Upper lobe of left lung (tissue), 6 donors: ENCODE results near the gene OXSR1. TPM values are rescaled to one million over a fixed set of nuclear protein-coding genes. Genes with fewer than 3 reads are reported as not detected.

Experiments
- ATAC-seq, 2 donors: fragments of 200-7000 bp; cut with Tn5 transposase; one replicate each; pipeline ENCODE4 v1.9.1; 2022; ENCODE audit warnings: mild to moderate bottlenecking in 2 of 2, moderate library complexity in 2 of 2; ENCODE audit not compliant: low FRiP score in 2 of 2
- DNase-seq, 2 donors: peaks; one replicate each; pipeline ENCODE4 v3.0.0-alpha.2; 2019 to 2020
- H3K27ac ChIP-seq, 4 donors: fragments of 200-600 bp; sonication (generic); one replicate each; pipeline ENCODE4 v1.5.1; 2016 to 2019
- H3K27me3 ChIP-seq, 4 donors: fragments of 200-600 bp; sonication (generic); one replicate each; pipeline ENCODE4 v1.5.1; 2017 to 2019
- H3K36me3 ChIP-seq, 4 donors: fragments of 200-600 bp; sonication (generic); one replicate each; pipeline ENCODE4 v1.5.1; 2016 to 2019
- H3K4me1 ChIP-seq, 4 donors: fragments of 200-600 bp; sonication (generic); one replicate each; pipeline ENCODE4 v1.5.1; 2018 to 2019
- H3K4me3 ChIP-seq, 4 donors: fragments of 200-600 bp; sonication (generic); one replicate each; pipeline ENCODE4 v1.5.1; 2017 to 2019; ENCODE audit warnings: mild to moderate bottlenecking in 2 of 4, moderate library complexity in 1 of 4
- H3K9me3 ChIP-seq, 4 donors: fragments of 200-600 bp; sonication (generic); one replicate each; pipeline ENCODE4 v1.5.1; 2018 to 2019
- EP300 ChIP-seq, 4 donors: sonication (generic); formaldehyde crosslinking; IDR thresholded peaks; one replicate each; pipeline ENCODE4 v1.5.1; 2017; ENCODE audit warnings: antibody characterized with exemption in 4 of 4, control low read depth in 2 of 4
- POLR2A ChIP-seq, 4 donors: fragments of 450-650 bp; IDR thresholded peaks; one replicate each; pipeline ENCODE4 v1.5.1; 2016 to 2017; ENCODE audit warnings: antibody characterized with exemption in 4 of 4, mild to moderate bottlenecking in 2 of 4
- POLR2AphosphoS5 ChIP-seq, 2 donors: sonication (generic); formaldehyde crosslinking; IDR thresholded peaks; one replicate each; pipeline ENCODE4 v1.5.1; 2017; ENCODE audit warnings: antibody characterized with exemption in 2 of 2
- WGBS, 2 donors: methylation state at CpG; one replicate each; pipeline ENCODE4 v1.1.5; 2017 to 2018; 5-methylcytosine and 5-hydroxymethylcytosine counted together
- total RNA-seq, 6 donors: library from RNA; depleted of rRNA in 4 of 6; stranded (reverse); fragments of >200 nt in 4 of 6; gene quantifications; one replicate each; pipeline versions ENCODE4 v1.1.0 to v1.2.1, GENCODE V29; 2016 to 2021
- TF ChIP-seq, protein P1 (sequence below), 6 experiments: fragments of 450-650 bp in 4 of 6; fragments of 200-600 bp in 2 of 6; sonication (generic) in 2 of 6; IDR thresholded peaks; one replicate each; pipeline ENCODE4 v1.5.1; 2016 to 2019; ENCODE audit warnings: antibody characterized with exemption in 6 of 6
- donor health status: DM: no; HTN: no; CAD: no; lungs with moderate emphysema.
- donor health status: DM: no; HTN: yes; CAD: no; lungs with severe emphysema.

OXSR1 gene
- total RNA-seq, 6 donors from 2014 or later, result 26.6 to 43.7 (median 31.6) TPM

GRCh38 chr3:38204599-38205471 lies 39.5 kb downstream of the OXSR1 start:
- Histone ChIP-seq H3K9me3 (no peaks in the 10 kb centered on the region), H3K27ac (no peak overlapping the region), H3K4me3 (no peak overlapping the region), H3K4me1 (no peaks in the 10 kb centered on the region), H3K27me3 (no peaks in the 10 kb centered on the region), H3K36me3 (peaks cover 0 to 19% (median 3%) of the 10 kb centered on the region in 4 donors)
- 72 to 96% methylated on average over 3 to 4 of the region's 4 CpGs for WGBS, 2 donors
- DNase-seq (no peak), ATAC-seq (no peak)
- TF ChIP-seq POLR2AphosphoS5 (IDR thresholded peaks at IDR 0.05) (no peak), POLR2A (IDR thresholded peaks at IDR 0.05) (no peak), EP300 (IDR thresholded peaks at IDR 0.05) (no peak)
- TF ChIP-seq, protein P1, sequence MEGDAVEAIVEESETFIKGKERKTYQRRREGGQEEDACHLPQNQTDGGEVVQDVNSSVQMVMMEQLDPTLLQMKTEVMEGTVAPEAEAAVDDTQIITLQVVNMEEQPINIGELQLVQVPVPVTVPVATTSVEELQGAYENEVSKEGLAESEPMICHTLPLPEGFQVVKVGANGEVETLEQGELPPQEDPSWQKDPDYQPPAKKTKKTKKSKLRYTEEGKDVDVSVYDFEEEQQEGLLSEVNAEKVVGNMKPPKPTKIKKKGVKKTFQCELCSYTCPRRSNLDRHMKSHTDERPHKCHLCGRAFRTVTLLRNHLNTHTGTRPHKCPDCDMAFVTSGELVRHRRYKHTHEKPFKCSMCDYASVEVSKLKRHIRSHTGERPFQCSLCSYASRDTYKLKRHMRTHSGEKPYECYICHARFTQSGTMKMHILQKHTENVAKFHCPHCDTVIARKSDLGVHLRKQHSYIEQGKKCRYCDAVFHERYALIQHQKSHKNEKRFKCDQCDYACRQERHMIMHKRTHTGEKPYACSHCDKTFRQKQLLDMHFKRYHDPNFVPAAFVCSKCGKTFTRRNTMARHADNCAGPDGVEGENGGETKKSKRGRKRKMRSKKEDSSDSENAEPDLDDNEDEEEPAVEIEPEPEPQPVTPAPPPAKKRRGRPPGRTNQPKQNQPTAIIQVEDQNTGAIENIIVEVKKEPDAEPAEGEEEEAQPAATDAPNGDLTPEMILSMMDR (IDR thresholded peaks at IDR 0.05), result no peak

DNA sequence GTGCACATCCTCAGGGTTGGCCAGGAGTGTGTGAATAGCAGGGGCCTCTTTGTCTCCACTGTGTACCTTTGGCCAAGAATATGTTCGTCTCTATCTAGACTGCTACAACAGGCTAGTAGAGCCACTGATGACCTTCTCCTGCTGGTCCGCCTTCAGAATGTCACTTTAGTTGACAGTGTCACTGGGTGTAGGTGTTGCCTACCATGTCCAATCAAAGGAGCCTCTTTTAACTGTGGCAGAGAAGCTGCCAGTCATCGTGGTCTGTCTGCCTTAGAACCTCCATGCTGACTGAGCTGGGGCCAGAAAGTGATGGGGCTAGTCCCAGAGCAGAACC lies 40.1 kb downstream of the OXSR1 start:
- no peak for ATAC-seq
- TF ChIP-seq POLR2AphosphoS5 (IDR thresholded peaks at IDR 0.05), result no peak
- no peak for TF ChIP-seq EP300 (IDR thresholded peaks at IDR 0.05)
- no peak for DNase-seq
- Histone ChIP-seq H3K27ac (no peak overlapping the region), H3K27me3 (no peaks in the 10 kb centered on the region), H3K4me3 (no peak overlapping the region), H3K4me1 (no peaks in the 10 kb centered on the region), H3K36me3 (peaks cover 0 to 14% (median 0%) of the 10 kb centered on the region in 4 donors), H3K9me3 (no peaks in the 10 kb centered on the region)
- WGBS, 2 donors, result 87 to 96% methylated on average over 2 to 3 of the region's 3 CpGs

DNA sequence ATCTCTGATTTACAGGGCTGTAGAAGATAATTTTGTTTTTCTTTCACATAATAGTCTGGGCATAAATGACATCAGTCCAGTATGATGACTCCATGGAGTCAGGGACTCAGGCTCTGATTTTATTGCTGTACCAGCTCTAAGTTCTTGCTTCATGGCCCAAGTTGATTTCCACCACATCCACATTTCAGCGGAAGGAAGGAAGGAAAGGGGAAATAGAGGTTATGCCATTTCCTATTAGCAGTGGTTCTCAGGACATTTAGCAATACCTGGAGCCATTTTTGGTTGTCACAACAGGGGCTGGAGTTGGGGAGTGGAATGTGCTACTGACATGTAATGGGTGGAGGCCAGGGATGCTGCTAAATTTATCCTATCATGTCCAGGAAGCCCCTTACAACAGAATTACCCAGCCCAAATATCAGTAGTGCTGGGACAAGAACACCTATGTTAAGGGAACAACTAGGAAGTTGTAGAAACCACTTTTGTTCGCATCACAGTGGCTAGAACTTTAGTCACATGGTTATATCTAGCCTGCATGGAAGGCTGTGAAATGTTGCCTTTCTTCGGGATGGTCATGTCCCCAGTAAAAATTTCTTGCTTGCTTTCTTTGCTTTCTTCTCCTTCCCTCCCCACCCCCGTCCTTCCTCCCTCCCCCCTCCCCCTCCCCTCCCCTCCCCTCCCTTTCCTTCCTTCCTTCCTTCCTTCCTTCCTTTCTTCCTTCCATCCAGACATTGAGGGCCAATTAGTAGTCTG lies 42.1 kb downstream of the OXSR1 start:
- DNase-seq, result no peak
- Histone ChIP-seq H3K27me3 (no peaks in the 10 kb centered on the region), H3K4me3 (no peak overlapping the region), H3K27ac (peak overlapping the region in 1 of 4 donors; percentile 37), H3K4me1 (no peaks in the 10 kb centered on the region), H3K9me3 (no peaks in the 10 kb centered on the region), H3K36me3 (peaks cover 0 to 8% (median 0%) of the 10 kb centered on the region in 4 donors)
- WGBS, 2 donors, result 68 to 79% methylated on average over 4 of the region's 4 CpGs
- ATAC-seq, result no peak
- TF ChIP-seq, protein P1 (IDR thresholded peaks at IDR 0.05), result no peak
- peak in 1 of 2 donors; percentile 40 for TF ChIP-seq POLR2AphosphoS5 (IDR thresholded peaks at IDR 0.05)
- TF ChIP-seq EP300 (IDR thresholded peaks at IDR 0.05), result no peak

- ATAC-seq (no peak), DNase-seq (no peak)
- 86 to 94% methylated on average over 2 of the region's 2 CpGs for WGBS, 2 donors
- no peak overlapping the region for H3K4me3 ChIP-seq
- H3K27me3 ChIP-seq, result no peaks in the 10 kb centered on the region
- H3K9me3 ChIP-seq, result no peaks in the 10 kb centered on the region
- H3K36me3 ChIP-seq, result no peaks in the 10 kb centered on the region
- H3K4me1 ChIP-seq, result no peaks in the 10 kb centered on the region
- H3K27ac ChIP-seq, result no peak overlapping the region
- TF ChIP-seq EP300 (IDR thresholded peaks at IDR 0.05) (no peak), POLR2AphosphoS5 (IDR thresholded peaks at IDR 0.05) (no peak), POLR2A (IDR thresholded peaks at IDR 0.05) (no peak)
- TF ChIP-seq, protein P1 (IDR thresholded peaks at IDR 0.05), result no peak
Observed at GRCh38 chr3:38210141-38210757, 44.9 kb downstream of the OXSR1 start.

- no peak for TF ChIP-seq POLR2AphosphoS5 (IDR thresholded peaks at IDR 0.05)
- TF ChIP-seq, protein P1 (IDR thresholded peaks at IDR 0.05), result no peak
- TF ChIP-seq POLR2A (IDR thresholded peaks at IDR 0.05), result no peak
- TF ChIP-seq EP300 (IDR thresholded peaks at IDR 0.05), result no peak
- 89 to 96% methylated on average over 1 of the region's 1 CpG for WGBS, 2 donors
- H3K4me1 ChIP-seq, result no peaks in the 10 kb centered on the region
- no peaks in the 10 kb centered on the region for H3K9me3 ChIP-seq
- H3K27me3 ChIP-seq, result no peaks in the 10 kb centered on the region
- DNase-seq (no peak), ATAC-seq (no peak)
- peaks cover 0 to 8% (median 0%) of the 10 kb centered on the region in 4 donors for H3K36me3 ChIP-seq
- H3K4me3 ChIP-seq, result no peak overlapping the region
- H3K27ac ChIP-seq, result no peak overlapping the region
Observed at GRCh38 chr3:38212141-38212540, 46.8 kb downstream of the OXSR1 start.
